ENCODE measurements around the gene PRRC2A.
"Not testable (repeated sequence)": the region's sequence is repeated elsewhere in the genome, so short reads cannot be mapped to it uniquely, and the experiment has no call there.

Gene PRRC2A

GRCh38 chr6:31586008-31586407 is 34.5 kb upstream of the PRRC2A start, which contains the start of gene LST1:
LST1 (plus strand) TSS chr6:31586277; CDS start chr6:31587300, 1,023 bp downstream.
- in situ Hi-C loops (cut with MboI; ENCODE audit: low pct_unique_long_range_greater_than_20kb, low sequenced_read_pairs, unreplicated experiment), result no loop called here
- TF ChIP-seq CTCF (IDR thresholded peaks at IDR 0.05; ENCODE audit: extremely low read depth, insufficient read depth, missing control alignments), result no peak
- no peak for DNase-seq (ENCODE audit: low spot score)

- no peak for DNase-seq (ENCODE audit: low spot score)
- no peak for TF ChIP-seq CTCF (IDR thresholded peaks at IDR 0.05; ENCODE audit: extremely low read depth, insufficient read depth, missing control alignments)
- in situ Hi-C loops (cut with MboI; ENCODE audit: low pct_unique_long_range_greater_than_20kb, low sequenced_read_pairs, unreplicated experiment), result no loop called here
Observed at GRCh38 chr6:31586599-31587281, 33.8 kb upstream of the PRRC2A start.

- DNase-seq (ENCODE audit: low spot score), result peak; percentile 43
- in situ Hi-C loops (cut with MboI; ENCODE audit: low pct_unique_long_range_greater_than_20kb, low sequenced_read_pairs, unreplicated experiment), result no loop called here
- no peak for TF ChIP-seq CTCF (IDR thresholded peaks at IDR 0.05; ENCODE audit: extremely low read depth, insufficient read depth, missing control alignments)
Observed at GRCh38 chr6:31587791-31588777, 32.4 kb upstream of the PRRC2A start.

GRCh38 chr6:31588871-31589650 is 31.5 kb upstream of the PRRC2A start:
- DNase-seq (ENCODE audit: low spot score), result no peak
- in situ Hi-C loops (cut with MboI; ENCODE audit: low pct_unique_long_range_greater_than_20kb, low sequenced_read_pairs, unreplicated experiment), result no loop called here

GRCh38 chr6:31590691-31591090 is 29.8 kb upstream of the PRRC2A start:
- in situ Hi-C loops (cut with MboI; ENCODE audit: low pct_unique_long_range_greater_than_20kb, low sequenced_read_pairs, unreplicated experiment), result loop anchor here (5.0 kb wide), 1 partner anchor 38 kb away; no protein-coding TSS in a partner anchor
- not testable (repeated sequence) for DNase-seq (ENCODE audit: low spot score)

More at GRCh38 chr6:31588871-31589650, 31.5 kb upstream of the PRRC2A start:
- TF ChIP-seq CTCF (IDR thresholded peaks at IDR 0.05; ENCODE audit: extremely low read depth, insufficient read depth, missing control alignments), result no peak

GRCh38 chr6:31592396-31592771 is 28.1 kb upstream of the PRRC2A start:
- in situ Hi-C loops (cut with MboI; ENCODE audit: low pct_unique_long_range_greater_than_20kb, low sequenced_read_pairs, unreplicated experiment), result loop anchor here (5.0 kb wide), 1 partner anchor 40 kb away; no protein-coding TSS in a partner anchor
- no peak for DNase-seq (ENCODE audit: low spot score)
- no peak for TF ChIP-seq CTCF (IDR thresholded peaks at IDR 0.05; ENCODE audit: extremely low read depth, insufficient read depth, missing control alignments)
